NCI-H345 (cell line): ENCODE results near the gene ADAM21.
"Not testable (repeated sequence)": the region's sequence is repeated elsewhere in the genome, so short reads cannot be mapped to it uniquely, and the experiment has no call there.

ENCODE experiments used
- DNase-seq: peaks from one replicate; lab custom pipeline; 2025; lab: John Stamatoyannopoulos, UW

The ADAM21 gene

DNA sequence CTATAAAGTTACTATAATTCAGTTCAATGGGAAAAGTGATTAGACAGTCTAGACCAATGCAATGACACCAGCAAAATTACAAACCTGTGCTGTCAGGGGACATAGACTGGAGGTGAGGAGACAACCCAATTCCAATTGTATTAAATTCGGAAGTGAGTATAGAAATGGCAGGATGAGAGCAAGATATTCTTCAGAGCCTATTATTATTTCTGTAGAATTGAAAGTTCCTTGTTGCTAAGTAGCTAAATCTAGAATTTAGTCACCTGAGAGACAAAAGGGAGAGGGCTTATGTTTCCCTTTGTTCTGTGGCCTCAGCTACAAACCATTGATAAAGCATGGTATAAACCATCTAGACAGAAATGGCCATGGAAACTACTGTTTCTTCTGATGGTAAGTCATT, at the start of gene ADAM21:
TSS of gene ADAM21 (plus strand) at position 301 of the 400 bp plus-strand sequence. CDS start 5,326 bp downstream, outside the sequence.
- DNase-seq: no peak

DNA sequence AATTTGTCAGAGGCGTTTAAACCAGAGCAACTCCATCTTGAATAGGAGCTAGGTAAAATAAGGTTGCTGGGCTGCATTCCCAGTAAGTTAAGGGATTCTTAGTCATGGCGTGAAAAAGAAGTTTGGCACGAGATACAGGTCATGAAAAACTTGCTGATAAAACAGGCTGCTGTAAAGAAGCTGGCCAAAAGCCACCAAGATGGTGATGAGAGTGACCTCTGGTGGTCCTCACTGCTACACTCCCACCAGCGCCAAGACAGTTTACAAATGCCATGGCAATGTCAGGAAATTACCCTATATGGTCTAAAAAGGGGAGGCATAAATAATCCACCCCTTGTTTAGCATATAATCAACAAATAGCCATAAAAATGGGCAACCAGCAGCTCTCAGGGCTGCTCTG, 48.6 kb upstream of the ADAM21 start:
- not testable (repeated sequence) for DNase-seq

DNA sequence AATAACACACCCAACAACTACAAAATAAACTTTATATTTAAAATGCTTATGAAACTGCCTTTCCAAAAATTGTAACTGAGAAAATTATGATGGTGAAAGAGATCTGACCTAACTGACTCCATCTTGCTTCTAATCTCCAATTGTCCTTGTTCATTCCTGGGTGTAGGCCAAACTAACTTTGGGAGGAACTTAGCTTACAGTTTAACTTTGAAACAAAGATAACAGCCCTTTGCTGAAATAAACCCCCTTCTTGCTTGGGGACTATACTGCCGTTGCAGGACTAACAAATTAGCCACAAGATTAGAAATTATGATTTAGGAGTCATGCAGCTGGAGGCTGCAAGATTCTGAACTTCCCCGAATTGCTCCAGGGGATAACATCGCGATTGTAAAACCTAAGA, 45.8 kb upstream of the ADAM21 start:
- not testable (repeated sequence) for DNase-seq

DNA sequence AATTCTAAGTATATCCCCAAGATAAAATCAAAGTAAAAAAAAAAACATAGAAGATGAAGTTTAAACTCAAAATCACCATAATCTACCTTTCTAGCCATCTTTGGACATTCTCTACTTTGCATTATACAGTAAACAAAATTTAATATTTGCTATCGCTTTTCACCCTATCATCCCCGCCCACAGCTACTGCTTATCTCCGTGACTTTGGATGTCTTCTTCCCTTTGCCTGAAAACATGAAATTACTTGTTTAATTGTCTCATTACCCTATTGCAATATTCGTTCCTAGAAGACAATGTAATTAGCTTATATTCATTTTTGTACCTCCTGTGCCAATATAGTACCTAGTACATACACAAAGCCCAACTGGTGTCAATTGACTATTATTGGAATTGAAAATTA, 44.4 kb upstream of the ADAM21 start:
- DNase-seq: no peak

DNA sequence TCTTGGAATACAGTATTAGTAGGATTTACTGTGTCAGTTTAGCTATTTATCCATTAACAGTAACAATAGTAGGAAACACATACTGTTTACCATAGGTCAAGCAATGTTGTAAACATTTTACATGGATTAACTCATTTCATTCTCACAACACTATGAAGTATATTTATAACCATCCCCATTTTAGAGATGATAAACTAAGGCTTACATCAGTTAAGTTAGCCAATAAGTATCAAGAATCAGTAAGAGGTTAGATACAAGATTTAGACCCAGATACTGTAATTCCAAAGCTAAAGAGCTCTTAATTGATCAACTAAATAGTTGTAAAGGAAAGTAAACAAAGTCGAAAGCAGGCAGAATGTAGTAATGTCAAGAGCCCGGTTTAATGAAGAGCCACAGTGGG, 36.2 kb upstream of the ADAM21 start:
- DNase-seq: no peak

DNA sequence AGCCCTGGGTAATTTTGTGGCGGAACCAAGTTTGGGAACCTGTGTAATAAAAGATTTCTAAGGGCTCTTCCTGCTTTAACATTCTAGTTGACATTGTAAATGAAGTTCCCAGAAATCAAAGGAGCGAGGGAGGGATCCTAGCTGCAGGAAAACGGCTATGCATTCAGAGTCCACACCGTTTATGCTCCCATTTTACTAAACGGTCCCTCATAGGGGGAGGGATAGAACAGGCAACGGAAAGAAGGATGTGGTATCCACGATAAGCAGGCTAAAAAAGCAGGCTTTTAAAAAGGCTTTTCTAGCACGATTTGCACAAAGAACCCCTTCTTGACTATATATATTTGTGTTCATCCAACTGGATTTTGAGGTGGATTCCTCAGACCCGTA, 35.6 kb upstream of the ADAM21 start:
- peak; percentile 45 for DNase-seq

DNA sequence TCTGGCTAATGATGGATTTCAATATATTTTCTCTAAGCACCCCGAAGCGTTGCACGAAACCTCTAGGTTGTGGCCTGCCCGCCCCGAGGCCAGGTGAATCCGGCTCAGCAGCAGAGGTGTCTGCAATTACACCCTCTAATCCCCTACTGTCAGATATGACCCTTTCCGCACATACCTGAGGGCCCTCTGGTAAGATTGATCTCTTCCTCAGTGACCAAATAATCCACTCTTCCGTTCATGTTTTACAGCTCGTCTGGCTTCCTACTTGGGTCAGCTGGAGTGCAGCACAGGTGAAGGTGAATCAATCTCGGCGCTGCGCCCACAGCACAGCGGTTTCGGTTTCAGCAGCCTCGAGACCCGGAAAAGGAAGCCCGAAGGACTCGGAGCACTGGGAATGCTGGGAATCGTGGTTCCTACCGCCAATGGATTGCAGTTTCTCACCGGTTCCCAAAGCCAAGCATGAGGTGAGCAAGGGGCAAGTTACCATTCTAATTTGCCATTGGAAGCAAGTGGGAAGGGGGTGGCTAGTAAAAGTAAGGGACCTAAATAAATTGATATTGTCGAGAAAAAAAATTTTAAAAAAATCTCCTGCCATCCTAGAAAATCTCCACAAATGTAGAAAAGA, 35.1 kb upstream of the ADAM21 start, which contains the start of gene SYNJ2BP:
TSS of gene SYNJ2BP (minus strand) at position 366 of the 625 bp plus-strand sequence. CDS start at position 239, 127 bp downstream.
- DNase-seq: peak; percentile 90

DNA sequence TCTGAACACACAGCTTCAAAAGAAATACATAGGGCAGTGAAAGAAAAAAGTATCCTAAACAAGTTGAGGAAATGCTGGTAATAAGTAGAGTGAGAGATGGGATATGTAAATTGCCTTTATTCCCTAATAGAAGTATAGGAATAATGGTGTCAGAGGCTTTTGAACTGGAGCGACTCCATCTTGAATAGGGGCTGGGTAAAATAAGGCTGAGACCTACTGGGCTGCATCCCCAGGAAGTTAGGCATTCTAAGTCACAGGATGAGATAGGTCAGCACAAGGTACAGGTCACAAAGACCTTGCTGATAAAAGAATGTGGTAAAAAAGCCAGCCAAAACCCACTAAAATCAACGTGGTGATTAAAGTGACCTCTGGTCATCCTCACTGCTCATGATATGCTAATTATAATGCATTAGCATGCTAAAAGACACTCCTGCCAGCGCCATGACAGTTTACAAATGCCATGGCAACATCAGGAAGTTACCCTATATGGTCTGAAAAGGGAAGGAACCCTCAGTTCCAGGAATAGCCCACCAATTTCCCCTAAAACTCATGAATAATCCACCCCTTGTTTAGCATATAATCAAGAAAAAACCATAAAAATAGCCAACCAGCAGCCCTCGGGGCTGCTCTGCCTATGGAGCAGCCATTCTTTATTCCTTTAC, 32.6 kb upstream of the ADAM21 start:
- not testable (repeated sequence) for DNase-seq

DNA sequence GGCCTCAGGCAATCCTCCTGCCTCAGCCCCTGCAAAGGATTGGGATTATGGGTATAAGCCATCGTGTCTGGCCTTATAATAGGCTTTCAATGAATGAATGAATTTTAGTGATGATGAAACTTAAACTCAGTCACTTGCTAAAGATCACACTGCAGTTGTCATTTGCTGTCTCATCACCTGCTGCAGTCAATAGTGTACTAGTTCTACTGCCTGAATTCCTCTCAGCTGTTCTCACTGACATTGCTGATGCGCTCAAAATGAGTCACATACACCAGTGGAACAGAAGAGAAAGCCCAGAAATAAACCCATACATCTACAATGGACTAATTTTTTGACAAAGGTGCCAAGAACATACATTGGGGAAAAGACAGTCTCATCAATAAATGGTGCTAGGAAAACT, 29.4 kb upstream of the ADAM21 start:
- no peak for DNase-seq

DNA sequence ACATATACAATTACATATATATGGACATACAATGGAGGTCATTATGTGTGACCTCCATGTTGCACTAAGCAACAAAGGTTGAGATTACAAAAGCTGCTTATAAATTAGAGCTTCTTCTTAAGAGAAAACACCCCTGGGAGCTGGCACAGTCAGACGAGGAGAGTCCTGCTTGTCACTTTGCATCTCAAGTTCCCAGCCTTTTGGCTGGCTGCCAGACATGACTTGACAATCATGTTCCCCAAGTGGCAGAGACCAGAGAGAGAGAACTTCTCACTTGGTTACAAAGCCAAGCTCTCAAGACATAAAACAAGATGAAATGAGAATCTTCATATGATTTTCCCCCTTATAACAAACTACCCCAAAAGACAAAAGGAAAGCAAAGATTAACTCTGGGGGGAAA, 26.6 kb upstream of the ADAM21 start:
- DNase-seq: peak; percentile 38

DNA sequence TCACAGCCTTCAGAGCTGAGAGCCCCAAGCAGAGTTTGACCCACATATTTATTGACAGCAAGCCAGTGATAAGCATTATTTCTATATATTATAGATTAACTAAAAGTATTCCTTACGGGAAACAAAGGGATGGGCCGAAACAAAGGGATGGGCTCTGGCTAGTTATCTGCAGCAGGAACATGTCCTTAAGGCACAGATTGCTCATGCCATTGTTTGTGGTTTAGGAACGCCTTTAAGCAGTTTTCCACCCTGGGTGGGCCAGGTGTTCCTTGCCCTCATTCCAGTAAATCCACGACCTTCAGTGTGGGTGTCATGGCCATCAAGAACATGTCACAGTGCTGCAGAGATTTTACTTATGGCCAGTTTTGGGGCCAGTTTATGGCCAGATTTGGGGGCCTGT, 25.4 kb upstream of the ADAM21 start:
- DNase-seq: not testable (repeated sequence)

DNA sequence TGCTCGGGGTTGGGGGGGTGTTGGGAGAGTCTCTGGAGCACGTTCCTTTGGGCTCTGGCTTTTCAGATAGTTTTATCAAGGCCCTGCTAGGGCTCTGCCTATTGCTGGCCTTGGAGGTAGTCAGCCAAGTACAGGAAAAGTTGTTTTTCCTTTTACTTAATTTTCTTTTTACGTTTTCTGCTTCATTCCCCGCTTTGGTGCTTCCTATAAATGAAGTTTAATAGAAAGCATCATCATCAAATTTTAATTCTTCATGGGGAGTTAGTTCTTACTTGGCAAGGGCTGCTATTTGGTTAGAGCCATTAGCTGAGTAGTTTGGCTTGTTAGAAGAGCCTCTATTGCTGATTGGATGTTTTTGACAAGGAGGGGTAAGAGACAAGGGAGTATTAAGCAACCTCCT, 15.1 kb upstream of the ADAM21 start:
- no peak for DNase-seq

DNA sequence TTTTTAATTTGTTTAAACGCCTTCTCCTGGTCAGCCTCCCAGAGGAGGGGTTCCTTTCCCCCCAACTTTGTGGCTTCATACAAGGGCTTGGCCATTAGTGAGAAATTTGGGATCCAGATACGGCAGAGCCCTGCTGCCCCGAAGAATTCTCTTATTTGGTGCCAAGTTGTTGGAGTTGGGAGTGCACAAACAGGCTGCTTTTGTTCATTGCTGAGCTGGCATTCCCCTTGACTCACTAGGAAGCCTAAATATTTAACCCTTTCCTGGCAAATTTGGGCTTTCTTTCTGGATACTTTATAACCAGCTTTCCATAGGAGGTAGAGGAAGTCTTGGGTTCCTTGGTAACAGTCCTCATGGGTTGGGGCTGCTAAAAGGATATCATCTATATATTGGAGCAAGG, 10.3 kb upstream of the ADAM21 start:
- no peak for DNase-seq

DNA sequence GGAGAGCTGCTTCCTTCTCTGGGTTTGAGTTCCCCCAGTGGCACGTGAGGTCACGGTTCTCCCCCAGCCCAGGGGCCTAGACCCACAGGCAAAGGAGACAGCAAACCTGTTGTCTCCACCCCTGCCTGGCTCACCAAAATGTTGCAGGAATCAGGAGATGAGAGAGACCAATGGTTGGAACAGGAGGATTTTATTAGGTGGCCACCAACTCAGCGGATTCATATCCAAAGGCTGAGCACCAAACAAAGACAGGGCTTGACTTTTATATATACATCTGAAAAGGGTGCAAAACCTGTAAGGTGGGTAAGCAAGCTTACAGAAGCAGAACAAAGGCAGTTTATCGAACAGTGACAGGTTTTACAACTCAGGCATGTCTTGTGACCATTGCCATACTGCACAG, 9.2 kb upstream of the ADAM21 start:
- DNase-seq: no peak

DNA sequence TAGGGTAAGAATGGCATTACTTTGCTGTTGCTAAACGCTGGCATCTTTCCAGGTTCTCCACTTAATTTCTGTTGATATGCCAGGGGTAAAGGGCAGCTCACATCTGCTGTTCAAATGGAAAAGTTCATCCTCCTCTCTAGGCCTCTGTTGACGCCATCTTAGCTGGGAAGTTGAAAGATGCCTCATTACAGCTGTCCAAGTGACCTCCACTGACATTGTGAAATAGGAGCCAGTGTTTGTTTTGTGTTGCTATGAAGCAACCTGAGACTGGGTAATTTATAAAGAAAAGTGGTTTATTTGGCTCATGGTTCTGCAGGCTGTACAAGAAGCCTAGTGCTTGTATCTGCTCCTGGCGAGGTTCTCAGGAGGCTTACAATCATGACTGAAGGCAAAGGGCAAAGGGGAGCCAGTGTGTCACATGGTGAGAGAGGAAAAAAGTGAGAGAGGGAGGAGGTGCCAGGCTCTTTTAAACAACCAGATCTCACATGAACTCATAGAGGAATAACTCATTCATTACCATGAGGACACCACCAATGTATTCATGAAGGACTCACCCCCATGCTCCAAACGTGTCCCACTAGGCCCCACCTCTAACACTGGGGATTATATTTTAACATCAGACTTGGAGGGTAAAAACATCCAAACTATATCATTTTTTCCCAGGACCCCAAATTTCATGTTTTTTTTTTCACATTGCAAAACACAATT, 3.2 kb upstream of the ADAM21 start:
- no peak for DNase-seq

DNA sequence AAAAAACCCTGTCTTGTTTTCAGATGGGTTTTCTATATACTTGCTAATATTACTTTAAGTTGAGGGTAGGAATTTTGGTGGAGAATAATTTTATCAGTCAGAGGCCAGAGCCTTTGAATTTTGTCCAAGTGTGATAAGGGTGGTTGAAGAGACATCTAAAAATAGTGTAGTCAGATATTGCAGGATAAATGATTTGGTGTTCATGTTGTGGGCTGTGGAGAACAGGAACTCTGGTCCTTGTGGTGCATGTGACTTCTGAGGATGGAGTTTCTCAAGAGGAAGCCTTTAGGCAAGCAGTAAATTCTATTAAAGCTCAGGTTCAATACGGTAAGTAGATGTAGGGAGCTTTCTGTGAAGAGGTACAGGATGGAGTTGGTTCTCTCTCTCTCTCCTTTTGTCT, 2.8 kb downstream of the ADAM21 start:
- no peak for DNase-seq

DNA sequence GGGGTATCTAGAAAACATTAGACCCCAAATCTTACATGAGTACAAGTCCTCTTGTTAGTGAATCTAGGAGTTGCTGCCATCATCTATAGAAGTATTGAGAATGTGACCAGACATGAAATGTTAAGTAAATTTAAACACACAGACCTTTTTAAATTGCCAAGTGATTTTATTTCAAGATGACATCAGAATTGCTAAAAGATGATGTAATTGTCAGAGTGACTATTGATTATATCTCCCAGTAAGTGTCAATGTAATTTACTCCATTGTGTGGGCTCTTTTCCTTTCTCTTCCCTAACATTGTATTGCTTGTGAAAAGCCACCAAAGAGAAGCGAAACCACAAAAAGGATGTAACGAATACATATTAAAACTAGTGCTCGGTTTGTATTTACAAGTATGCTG, 16.8 kb downstream of the ADAM21 start:
- DNase-seq: no peak

DNA sequence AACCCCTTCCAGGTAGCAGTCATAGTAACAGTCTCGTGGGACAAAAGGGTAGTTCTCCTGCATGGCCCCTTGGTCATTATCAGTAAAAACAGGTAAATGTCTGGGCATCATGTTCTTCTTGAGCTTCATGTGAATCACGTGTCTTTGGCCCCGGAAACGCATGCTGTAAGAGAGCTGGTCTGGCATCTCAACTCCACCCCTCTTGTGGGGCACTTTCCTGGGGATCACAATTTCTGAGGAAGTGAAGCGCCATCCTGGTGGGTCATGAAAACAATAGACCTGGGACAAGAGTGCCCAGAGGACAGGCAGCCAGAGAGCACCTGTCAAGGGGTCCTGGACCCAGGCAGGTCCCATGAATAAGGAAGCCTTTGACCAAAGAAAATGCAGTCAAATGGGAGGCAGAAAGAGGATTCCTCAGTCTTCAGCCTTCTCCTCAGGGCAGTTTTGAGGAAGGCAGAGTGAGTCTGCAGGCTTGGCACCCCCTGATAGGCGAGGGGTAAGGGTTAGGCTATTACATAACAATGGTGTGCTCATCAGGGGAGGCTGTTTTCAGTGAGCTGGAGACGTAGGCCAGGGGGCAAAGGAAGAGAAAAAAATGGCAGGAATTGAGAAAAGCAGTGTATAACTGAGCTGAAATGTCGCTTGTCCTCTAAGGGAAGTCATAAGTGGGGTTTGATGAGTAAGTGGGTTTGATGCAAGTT, 19.0 kb downstream of the ADAM21 start:
- DNase-seq: not testable (repeated sequence)

DNA sequence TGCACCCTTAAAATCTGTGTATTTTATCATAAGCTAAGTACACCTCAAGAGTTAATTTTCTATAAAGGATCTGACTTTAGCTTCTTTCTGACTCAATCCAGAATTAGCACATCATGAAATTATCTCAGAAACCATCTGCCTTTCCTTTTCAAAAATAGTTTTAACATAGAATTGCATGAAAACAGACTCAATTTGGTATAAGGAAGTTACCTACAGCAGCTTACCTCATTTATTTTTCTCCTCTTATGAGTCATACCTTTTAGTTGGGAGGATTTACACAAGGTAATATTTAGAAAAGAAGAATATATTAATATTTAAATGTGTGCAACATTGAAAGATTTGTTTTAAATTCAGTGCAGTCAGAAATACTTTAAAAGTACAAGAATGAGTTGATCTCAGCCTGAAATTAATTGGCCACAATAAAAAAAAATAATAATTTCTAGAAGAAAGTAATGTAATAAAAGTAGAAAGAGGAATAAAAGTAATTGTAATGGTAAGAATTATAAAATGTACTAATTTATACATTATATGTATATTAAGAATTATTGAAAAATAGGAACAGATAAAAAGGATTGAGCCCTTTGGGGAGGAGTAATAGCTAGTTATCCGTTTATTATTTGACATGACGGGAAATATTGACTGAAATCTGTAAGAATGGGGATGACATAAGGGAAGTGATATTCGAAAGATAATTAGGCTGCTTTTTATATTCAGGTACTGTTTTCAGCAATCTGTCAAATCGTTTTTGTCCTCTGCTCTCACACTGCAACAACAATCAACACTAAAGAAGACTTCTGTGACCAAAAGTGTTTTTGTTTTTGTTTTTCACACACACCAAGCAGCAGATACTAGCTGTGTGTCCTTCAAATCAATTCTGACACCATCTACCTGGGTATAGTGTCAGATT, 20.5 kb downstream of the ADAM21 start:
- DNase-seq: no peak

DNA sequence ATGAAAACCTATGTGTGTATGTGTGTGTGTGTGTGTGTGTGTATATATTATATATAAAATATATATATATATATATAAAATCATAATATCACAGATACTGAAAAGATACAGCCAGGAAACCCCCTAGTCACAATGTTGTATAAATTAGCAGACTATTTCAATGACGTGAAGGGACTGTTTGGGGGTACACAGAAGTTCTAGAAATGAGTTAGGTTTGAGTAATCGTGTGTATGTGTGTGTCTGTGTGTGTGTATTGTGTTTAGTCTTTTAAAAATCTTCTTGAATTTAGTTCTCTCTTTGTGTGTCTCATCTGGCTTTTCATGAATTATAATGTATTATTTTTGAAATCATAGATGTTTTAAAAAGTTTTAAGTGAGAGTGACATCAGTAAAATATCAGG, 21.9 kb downstream of the ADAM21 start:
- DNase-seq: no peak

DNA sequence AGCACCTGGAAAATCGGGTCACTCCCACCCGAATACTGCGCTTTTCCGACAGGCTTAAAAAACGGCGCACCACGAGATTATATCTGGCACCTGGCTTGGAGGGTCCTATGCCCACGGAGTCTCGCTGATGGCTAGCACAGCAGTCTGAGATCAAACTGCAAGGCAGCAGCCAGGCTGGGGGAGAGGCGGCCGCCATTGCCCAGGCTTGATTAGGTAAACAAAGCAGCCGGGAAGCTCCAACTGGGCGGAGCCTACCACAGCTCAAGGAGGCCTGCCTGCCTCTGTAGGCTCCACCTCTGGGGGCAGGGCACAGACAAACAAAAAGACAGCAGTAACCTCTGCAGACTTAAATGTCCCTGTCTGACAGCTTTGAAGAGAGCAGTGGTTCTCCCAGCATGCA, 23.5 kb downstream of the ADAM21 start:
- DNase-seq: not testable (repeated sequence)
